AG08395 (cell line): ENCODE measurements around the gene PRR5L.
A peak's percentile ranks its signal among the peaks of the same experiment; 100 is the strongest.

ENCODE experiments used
- DNase-seq: peaks from one replicate; pipeline ENCODE4 v3.0.0; 2012; ENCODE audit warnings: mixed read lengths, low spot score

The PRR5L gene

GRCh38 chr11:36402568-36403170 lies 106.6 kb downstream of the PRR5L start:
- no peak for DNase-seq

- DNase-seq, result no peak
These were observed 107.6 kb downstream of the PRR5L start for GRCh38 chr11:36403661-36404060.

GRCh38 chr11:36404831-36405230 lies 108.7 kb downstream of the PRR5L start:
- DNase-seq, result no peak

- DNase-seq, result no peak
These were observed 109.7 kb downstream of the PRR5L start for GRCh38 chr11:36405585-36406367.

GRCh38 chr11:36407356-36407755 lies 111.3 kb downstream of the PRR5L start:
- DNase-seq, result no peak

GRCh38 chr11:36408498-36409136 lies 112.5 kb downstream of the PRR5L start:
- no peak for DNase-seq

GRCh38 chr11:36409152-36409816 lies 113.2 kb downstream of the PRR5L start:
- no peak for DNase-seq

- no peak for DNase-seq
These were observed 115.1 kb downstream of the PRR5L start for GRCh38 chr11:36411202-36411640.

GRCh38 chr11:36412781-36413383 lies 116.8 kb downstream of the PRR5L start:
- DNase-seq, result no peak

- DNase-seq, result no peak
These were observed 121.1 kb downstream of the PRR5L start for GRCh38 chr11:36417154-36417553.

- DNase-seq, result no peak
These were observed 123.8 kb downstream of the PRR5L start for GRCh38 chr11:36419791-36420424.

- DNase-seq, result peak; percentile 7
These were observed 125.6 kb downstream of the PRR5L start for GRCh38 chr11:36421546-36422155.

GRCh38 chr11:36425561-36426081 lies 129.5 kb downstream of the PRR5L start:
- no peak for DNase-seq

- DNase-seq, result peak; percentile 19
These were observed 130.2 kb downstream of the PRR5L start for GRCh38 chr11:36426226-36426848.

- DNase-seq, result no peak
These were observed 131.0 kb downstream of the PRR5L start for GRCh38 chr11:36427079-36427478.

- no peak for DNase-seq
These were observed 131.8 kb downstream of the PRR5L start for GRCh38 chr11:36427876-36428275.

GRCh38 chr11:36431429-36432092 lies 135.5 kb downstream of the PRR5L start:
- peak; percentile 97 for DNase-seq

GRCh38 chr11:36432093-36432469 lies 136.0 kb downstream of the PRR5L start:
- no peak for DNase-seq

- DNase-seq, result no peak
These were observed 136.7 kb downstream of the PRR5L start for GRCh38 chr11:36432738-36433137.

- no peak for DNase-seq
These were observed 140.0 kb downstream of the PRR5L start for GRCh38 chr11:36436064-36436463.
